OCI-LY7 (cell line): ENCODE data around the gene VWA2.

Source experiments
- EZH2phosphoT487 ChIP-seq: fragments of 200-600 bp; sonication (generic); IDR thresholded peaks from 2 replicates; pipeline ENCODE4 v1.6.1; 2018; ENCODE audit warnings: low read depth, borderline replicate concordance, mild to moderate bottlenecking, mixed run types, antibody characterized with exemption, low read length, moderate library complexity, mixed read lengths
- TF ChIP-seq, protein P1 (sequence below): fragments of 200-600 bp; sonication (generic); conservative IDR thresholded peaks from 2 replicates; pipeline ENCODE4 v1.5.1; 2014; ENCODE audit warnings: mild to moderate bottlenecking, antibody characterized with exemption, low read length, moderate library complexity, mixed read lengths

GRCh38 chr10:114303556-114303955 is 64.5 kb downstream of the VWA2 start:
- TF ChIP-seq, protein P1, sequence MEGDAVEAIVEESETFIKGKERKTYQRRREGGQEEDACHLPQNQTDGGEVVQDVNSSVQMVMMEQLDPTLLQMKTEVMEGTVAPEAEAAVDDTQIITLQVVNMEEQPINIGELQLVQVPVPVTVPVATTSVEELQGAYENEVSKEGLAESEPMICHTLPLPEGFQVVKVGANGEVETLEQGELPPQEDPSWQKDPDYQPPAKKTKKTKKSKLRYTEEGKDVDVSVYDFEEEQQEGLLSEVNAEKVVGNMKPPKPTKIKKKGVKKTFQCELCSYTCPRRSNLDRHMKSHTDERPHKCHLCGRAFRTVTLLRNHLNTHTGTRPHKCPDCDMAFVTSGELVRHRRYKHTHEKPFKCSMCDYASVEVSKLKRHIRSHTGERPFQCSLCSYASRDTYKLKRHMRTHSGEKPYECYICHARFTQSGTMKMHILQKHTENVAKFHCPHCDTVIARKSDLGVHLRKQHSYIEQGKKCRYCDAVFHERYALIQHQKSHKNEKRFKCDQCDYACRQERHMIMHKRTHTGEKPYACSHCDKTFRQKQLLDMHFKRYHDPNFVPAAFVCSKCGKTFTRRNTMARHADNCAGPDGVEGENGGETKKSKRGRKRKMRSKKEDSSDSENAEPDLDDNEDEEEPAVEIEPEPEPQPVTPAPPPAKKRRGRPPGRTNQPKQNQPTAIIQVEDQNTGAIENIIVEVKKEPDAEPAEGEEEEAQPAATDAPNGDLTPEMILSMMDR = no peak
- TF ChIP-seq EZH2phosphoT487 = no peak
